Skin epidermis (tissue), 12 donors: ENCODE results near the gene TOP1.

Experiments
- H3K27ac ChIP-seq, 21 experiments: fragments of 200-600 bp; sonication (generic) in 11 of 21; one replicate each; pipeline ENCODE4 v1.5.0; 2020; ENCODE audit warnings: mild to moderate bottlenecking in 3 of 21, inconsistent platforms in 2 of 21, moderate library complexity in 2 of 21
- H3K4me3 ChIP-seq, 7 experiments: fragments of 200-600 bp; sonication (generic) in 2 of 7; one replicate each; pipeline ENCODE4 v1.5.0; 2020; ENCODE audit warnings: inconsistent platforms in 2 of 7, mild to moderate bottlenecking in 2 of 7, moderate library complexity in 1 of 7

TOP1 gene

GRCh38 chr20:41051009-41051825, 22.6 kb downstream of the TOP1 start:
- Histone ChIP-seq H3K4me3 (no peak overlapping the region), H3K27ac (peak overlapping the region in 2 of 21 experiments; percentile 5 to 17)

GRCh38 chr20:41052742-41053419, 24.3 kb downstream of the TOP1 start:
- Histone ChIP-seq H3K4me3 (no peak overlapping the region), H3K27ac (no peak overlapping the region)

DNA sequence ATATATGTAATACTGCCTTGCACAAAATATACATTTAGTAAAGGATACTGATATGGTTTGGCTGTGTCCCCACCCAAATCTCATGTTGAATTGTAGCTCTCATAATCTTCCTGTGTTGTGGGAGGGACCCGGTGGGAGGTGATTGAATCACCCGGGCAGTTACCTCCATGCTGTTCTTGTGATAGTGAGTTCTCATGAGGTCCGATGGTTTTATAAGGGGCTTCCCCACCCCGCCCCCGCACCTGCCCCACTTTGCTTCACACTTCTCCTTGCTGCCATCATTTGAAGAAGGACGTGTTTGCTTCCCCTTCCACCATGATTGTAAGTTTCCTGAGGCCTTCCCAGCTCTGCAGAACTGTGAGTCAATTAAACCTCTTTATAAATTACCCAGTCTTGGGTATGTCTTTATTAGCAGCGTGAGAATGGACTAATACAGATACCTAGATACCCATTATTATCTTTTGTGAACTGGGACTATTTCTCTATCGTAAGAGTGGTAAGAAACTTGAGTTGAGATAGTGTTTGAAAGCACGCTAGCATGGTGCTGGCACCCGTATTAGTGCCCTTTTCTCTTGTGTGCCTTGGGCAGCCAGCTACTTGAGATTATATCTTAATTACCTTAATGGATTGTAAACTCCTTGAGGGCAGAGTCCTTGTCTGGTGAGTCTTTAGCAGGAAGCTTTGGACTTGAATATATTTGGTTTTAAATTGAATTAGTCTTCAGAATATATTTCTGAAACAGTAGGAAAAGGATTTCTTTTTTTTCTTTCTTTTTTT, 25.6 kb downstream of the TOP1 start:
- Histone ChIP-seq H3K27ac (no peak overlapping the region), H3K4me3 (no peak overlapping the region)

DNA sequence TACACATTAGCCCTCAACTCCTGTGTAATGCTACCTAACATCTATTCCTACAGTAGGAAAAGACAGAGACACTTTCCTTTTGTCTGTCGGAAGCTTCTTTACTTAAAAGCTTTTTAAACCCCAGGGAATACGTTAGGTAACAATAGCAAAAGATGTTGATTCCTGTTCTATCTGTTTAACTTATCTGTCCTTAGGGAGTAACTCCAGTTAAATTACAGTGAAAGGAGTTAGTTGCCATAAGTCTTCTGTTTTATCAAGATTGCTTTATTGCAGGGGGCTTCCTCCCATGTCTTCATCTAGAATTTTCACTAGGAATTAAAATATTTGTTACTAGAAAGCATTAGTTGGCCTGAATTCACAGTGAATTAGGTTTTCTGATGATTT, 26.2 kb downstream of the TOP1 start:
- Histone ChIP-seq H3K27ac (no peak overlapping the region), H3K4me3 (no peak overlapping the region)

DNA sequence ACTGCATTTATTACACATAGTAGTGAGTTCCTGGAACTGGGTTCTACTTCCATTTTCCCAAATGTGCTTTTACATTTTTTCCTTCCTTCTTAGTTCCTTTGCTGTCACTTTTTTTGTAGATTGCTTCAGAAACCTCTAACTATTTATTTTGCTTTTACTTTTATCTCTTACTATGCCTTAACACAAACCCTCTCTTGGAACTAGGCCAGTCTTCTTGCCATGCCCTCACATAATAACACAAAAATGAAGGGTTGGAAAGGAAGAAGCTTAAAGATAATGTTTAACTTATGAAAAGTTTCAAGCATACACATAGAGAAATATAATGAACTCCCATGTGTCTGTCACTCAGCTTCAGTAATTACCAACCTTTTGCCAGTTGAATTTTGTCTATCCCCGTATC, 27.1 kb downstream of the TOP1 start:
- no peak overlapping the region for H3K4me3 ChIP-seq
- H3K27ac ChIP-seq = no peak overlapping the region

DNA sequence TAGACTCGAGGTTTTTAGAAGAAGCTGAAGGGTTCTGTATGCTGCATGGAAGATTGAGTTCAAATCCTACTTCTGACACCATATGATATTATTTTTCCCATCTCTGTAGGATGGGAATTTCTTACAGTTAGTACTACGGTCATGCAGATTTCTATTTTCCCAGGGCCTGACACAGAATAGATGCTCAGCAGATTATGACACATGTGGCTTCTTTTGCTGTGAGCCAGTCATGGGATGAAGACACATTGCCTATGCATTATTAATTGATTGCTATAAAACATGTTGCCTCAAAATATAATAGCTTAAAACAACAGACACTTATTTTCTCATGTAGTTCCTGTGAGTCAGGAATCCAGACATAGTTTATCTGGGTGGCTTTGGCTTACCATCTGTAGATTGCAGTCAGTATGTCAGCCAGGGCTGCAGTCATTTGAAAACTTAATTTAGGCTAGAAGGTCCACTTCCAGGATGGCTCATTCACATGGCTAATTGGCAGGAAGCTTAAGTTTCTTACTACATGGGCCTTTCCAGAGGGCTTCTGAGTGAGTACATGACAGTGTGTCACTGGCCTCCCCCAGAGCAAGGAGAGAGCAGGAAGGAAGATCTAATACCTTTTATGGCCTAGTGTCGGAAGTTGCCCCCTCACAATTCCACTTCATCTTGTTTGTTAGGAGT, 29.5 kb downstream of the TOP1 start:
- Histone ChIP-seq H3K4me3 (no peak overlapping the region), H3K27ac (peak overlapping the region in 1 of 21 experiments; percentile 21)

DNA sequence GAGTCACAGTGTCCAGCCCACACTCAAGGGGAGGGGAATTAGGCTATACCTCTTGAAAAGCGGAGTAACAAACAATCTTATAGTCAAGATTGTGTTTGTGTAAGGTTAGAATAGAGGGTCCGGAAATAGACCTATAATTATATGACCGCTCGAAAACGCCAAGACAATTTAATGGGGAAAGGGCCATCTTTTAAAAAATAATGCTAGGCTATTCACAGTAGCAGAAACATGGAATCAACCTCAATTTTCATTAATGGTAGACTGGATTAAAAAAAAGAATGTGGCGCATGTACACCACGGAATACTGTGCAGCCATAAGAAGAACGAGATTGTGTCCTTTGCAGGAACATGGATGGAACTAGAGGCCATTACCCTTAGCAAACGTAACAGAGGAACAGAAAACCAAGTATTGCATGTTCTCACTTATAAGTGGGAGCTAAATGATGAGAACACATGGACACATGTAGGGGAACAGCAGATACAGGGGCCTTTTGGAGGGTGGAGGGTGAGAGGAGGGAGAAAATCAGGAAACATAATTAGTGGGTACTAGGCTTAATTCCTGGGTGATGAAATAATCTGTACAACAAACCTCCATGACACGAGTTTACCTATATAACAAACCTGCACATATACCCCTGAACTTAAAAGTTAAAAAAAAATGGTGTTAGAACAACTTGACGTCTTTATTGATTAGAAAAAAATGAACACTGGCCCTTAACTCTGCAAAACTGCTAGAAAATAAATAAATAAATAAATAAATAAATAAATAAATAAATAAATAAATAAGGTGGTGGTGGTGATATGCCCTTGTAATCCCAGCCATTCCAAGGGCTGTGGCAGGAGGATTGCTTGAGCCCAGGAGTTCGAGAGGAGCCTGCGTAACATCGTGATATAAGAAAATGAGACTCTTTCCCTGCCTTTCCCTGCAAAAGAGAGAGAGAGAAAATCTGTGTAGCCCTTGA, 30.3 kb downstream of the TOP1 start:
- Histone ChIP-seq H3K27ac (peak overlapping the region in 1 of 21 experiments; percentile 21), H3K4me3 (no peak overlapping the region)

DNA sequence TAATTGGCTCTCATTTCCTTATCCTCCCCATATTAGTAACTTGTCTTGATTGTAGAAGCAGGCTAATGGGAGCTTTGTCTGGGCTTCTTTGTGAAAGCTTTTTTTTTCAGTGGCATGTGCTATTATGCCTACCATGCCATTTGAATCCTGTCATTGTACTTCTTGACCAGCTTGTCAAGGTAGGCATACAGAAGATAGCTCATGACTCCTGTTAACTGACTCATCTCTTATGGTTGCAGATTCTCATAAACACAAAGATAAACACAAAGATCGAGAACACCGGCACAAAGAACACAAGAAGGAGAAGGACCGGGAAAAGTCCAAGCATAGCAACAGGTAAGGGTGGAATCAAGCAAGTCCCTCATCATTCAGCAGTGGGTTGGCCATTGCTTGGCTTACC, 32.5 kb downstream of the TOP1 start:
- Histone ChIP-seq H3K27ac (no peak overlapping the region), H3K4me3 (no peak overlapping the region)

DNA sequence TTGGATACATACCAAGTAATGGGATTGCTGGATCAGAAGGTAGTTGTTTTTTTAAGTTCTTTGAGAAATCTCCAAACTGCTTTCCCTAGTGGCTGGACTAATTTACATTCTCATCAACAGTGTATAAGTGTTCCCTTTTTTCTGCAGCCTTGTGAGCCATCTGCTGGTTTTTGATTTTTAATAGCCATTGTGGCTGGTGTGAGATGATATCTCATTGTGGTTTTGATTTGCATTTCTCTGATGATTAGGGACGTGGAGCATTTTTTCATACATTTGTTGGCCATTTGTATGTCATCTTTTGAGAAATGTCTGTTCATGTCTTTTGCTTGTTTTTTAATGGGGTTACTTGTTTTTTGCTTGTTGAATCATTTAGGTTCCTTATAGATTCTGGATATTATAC, 34.8 kb downstream of the TOP1 start:
- H3K27ac ChIP-seq = no peak overlapping the region
- no peak overlapping the region for H3K4me3 ChIP-seq

DNA sequence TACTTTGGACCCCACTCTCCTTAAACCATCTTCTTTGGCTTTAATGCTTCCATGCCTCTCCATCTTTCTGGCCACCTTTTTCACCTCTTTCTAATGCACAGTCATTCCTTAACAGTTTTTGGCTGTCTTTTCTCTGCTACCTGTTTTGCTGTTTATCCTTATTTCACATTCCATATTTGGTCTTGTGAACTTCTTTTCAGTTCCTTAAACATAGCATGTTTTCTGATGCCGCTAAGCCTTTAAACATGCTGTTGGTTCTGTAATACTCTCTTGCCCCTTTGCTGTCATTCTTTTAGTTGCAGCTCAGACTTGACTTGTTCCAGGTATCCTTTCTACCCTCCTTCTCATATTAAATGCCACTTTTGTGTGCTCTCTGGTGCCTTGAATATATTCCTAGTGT, 35.8 kb downstream of the TOP1 start:
- Histone ChIP-seq H3K4me3 (no peak overlapping the region), H3K27ac (no peak overlapping the region)

- H3K4me3 ChIP-seq = no peak overlapping the region
- H3K27ac ChIP-seq = no peak overlapping the region
These were observed 37.1 kb downstream of the TOP1 start for GRCh38 chr20:41065716-41066115.

- H3K4me3 ChIP-seq = no peak overlapping the region
- no peak overlapping the region for H3K27ac ChIP-seq
These were observed 40.2 kb downstream of the TOP1 start for GRCh38 chr20:41068806-41069205.

- Histone ChIP-seq H3K27ac (peak overlapping the region in 9 of 21 experiments; percentile 23 to 53 (median 41)), H3K4me3 (no peak overlapping the region)
These were observed 43.7 kb downstream of the TOP1 start for GRCh38 chr20:41072190-41072863.

GRCh38 chr20:41072915-41073314, 44.3 kb downstream of the TOP1 start:
- Histone ChIP-seq H3K27ac (peak overlapping the region in 9 of 21 experiments; percentile 13 to 53 (median 36)), H3K4me3 (no peak overlapping the region)

DNA sequence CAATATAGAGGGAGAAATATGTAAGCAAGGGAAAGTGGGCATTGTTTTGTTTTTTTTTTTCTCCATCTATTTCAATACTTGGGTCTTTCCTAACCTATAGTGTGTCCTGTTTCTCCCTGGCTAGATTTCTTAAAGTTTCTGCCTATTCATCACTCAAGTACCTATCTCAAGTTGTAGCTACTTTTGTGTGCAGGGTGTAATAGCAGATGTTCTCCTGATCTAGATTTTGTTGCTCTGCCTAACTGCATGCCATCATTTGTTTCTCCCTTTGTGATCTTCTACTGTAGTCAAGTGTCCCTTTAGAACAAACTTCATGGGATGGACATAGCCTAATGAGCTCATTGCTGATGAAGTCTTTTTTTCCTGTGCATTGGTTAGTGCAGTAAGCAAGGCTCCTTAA, 45.8 kb downstream of the TOP1 start:
- H3K4me3 ChIP-seq = no peak overlapping the region
- no peak overlapping the region for H3K27ac ChIP-seq

GRCh38 chr20:41076776-41077175, 48.2 kb downstream of the TOP1 start:
- H3K27ac ChIP-seq = no peak overlapping the region

DNA sequence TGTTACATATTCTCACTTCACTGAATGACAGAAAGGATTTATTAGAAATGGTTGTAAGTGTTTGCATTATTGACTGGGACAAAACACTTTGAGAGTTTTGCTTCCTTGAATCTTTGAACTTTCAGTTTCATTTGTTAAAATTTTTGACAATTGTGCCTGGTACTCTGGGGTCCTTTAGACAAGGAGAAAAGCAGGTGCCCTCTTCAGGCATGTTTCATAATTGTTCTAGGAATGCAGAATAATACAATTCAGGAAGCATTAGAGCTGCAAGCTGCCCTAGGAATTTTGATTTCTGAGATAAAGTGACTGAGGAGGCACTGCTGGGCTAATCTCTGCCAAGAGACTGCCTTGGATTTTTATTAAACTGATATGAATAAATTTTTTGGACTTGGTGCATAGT, 49.7 kb downstream of the TOP1 start:
- Histone ChIP-seq H3K27ac (peak overlapping the region in 2 of 21 experiments; percentile 8 to 32), H3K4me3 (no peak overlapping the region)

More at GRCh38 chr20:41076776-41077175, 48.2 kb downstream of the TOP1 start:
- H3K4me3 ChIP-seq = no peak overlapping the region

DNA sequence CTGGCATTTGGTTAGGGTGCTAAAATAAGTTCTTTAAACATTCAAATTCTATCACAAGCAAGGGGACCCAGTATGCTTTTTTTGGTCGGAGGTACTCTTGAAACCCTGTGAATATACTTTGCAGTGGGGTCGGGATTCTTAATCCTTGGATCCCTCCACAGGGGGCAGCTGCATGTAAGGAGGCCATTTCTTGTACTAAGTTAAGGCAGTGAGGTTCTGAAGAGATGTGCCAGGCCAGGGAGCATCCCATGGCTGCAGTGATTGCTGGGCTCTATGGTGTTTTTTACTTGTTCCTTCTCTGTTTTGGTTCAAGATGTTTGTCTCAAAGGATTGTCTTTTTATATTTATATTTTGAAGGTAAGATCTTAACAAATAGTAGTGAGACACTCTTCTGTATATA, 50.4 kb downstream of the TOP1 start:
- H3K27ac ChIP-seq = no peak overlapping the region
- no peak overlapping the region for H3K4me3 ChIP-seq
